ENCODE measurements around the gene ZNF677.
"Not testable (repeated sequence)": the region's sequence is repeated elsewhere in the genome, so short reads cannot be mapped to it uniquely, and the experiment has no call there.

ZNF677 gene

DNA sequence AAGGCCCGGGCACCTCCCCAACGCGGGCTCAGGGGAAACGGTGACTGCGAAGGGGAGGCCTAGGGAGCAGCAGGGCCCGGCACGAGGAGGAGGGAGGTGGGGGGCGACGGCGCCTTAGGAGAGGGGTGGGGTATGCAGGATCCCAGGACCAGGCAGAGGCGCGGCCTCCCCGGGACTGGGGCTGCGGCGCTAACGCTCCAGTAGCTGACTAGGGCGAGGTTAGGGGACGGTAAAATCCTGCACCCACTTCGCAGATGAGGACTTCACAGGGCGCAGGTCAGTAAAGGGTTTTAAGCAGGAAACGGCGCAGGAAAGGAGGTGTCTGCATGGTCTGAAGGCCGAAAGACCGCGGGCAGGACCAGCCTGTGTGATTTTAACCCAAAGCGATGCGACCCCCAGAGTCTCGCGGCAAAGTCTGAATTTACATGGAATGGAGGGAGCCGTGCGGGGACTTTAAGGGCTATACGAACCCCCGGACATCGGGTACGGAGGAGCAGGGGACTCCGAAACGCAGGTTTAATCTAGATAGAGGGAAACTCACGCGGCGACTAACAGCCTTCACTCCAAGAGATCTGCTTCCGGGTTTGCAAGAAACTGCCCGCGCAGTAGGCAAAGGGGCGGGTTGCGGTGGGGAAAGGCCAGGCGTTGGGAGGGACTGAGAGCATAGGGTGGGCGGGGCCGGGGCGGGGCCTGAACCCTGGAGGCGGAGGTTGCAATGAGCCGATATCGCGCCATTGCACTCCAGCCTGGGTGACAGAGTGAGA is 61.7 kb downstream of the ZNF677 start, which contains the start of gene ZNF665:
Gene ZNF665, minus strand, starts transcription at position 588 of the 764 bp plus-strand sequence. CDS start 10,460 bp downstream, outside the sequence.
- DNase-seq, result peak; percentile 72

- DNase-seq, result no peak
Measured at GRCh38 chr19:53190253-53190652, 64.4 kb downstream of the ZNF677 start.

GRCh38 chr19:53189691-53190198 is 64.9 kb downstream of the ZNF677 start:
- not testable (repeated sequence) for DNase-seq

Data from activated naive CD4-positive, alpha-beta T cell treated with anti-CD3 and anti-CD28 coated beads, Interleukin-2, amount 50 U/mL, for 16 hours (primary cell).